ENCODE data around the gene CARMIL3.
"Not testable (repeated sequence)": the region's sequence is repeated elsewhere in the genome, so short reads cannot be mapped to it uniquely, and the experiment has no call there.

The CARMIL3 gene

GRCh38 chr14:24100197-24100981 is 48.6 kb downstream of the CARMIL3 start:
- intact Hi-C loops (cut with DNase I; ENCODE audit: low total_unique reads), result no loop called here
- no peaks in the 10 kb centered on the region for H3K9me3 ChIP-seq
- H3K4me1 ChIP-seq, result peaks cover 0 to 5% (median 4%) of the 10 kb centered on the region in 4 donors
- no peak for TF ChIP-seq CTCF (IDR thresholded peaks at IDR 0.05)
- H3K36me3 ChIP-seq, result peaks cover 0 to 49% (median 46%) of the 10 kb centered on the region in 3 donors
- no peaks in the 10 kb centered on the region for H3K27me3 ChIP-seq
- DNase-seq, result no peak
- H3K27ac ChIP-seq, result no peak overlapping the region
- H3K4me3 ChIP-seq, result no peak overlapping the region

GRCh38 chr14:24100982-24101494 is 49.2 kb downstream of the CARMIL3 start:
- Histone ChIP-seq H3K9me3 (no peaks in the 10 kb centered on the region), H3K27me3 (no peaks in the 10 kb centered on the region), H3K4me1 (no peaks in the 10 kb centered on the region), H3K4me3 (no peak overlapping the region), H3K27ac (no peak overlapping the region), H3K36me3 (peaks cover 0 to 49% (median 46%) of the 10 kb centered on the region in 3 donors)
- intact Hi-C loops (cut with DNase I; ENCODE audit: low total_unique reads), result no loop called here
- no peak for DNase-seq
- no peak for TF ChIP-seq CTCF (IDR thresholded peaks at IDR 0.05)

GRCh38 chr14:24102357-24103048 is 50.7 kb downstream of the CARMIL3 start:
- H3K4me1 ChIP-seq, result no peaks in the 10 kb centered on the region
- H3K4me3 ChIP-seq, result no peak overlapping the region
- no peak overlapping the region for H3K27ac ChIP-seq
- intact Hi-C loops (cut with DNase I; ENCODE audit: low total_unique reads), result no loop called here
- no peaks in the 10 kb centered on the region for H3K9me3 ChIP-seq
- H3K27me3 ChIP-seq, result no peaks in the 10 kb centered on the region
- H3K36me3 ChIP-seq, result peaks cover 0 to 49% (median 46%) of the 10 kb centered on the region in 3 donors
- no peak for DNase-seq
- TF ChIP-seq CTCF (IDR thresholded peaks at IDR 0.05), result no peak

GRCh38 chr14:24103451-24103850 is 51.6 kb downstream of the CARMIL3 start:
- Histone ChIP-seq H3K36me3 (peaks cover 0 to 44% (median 40%) of the 10 kb centered on the region in 3 donors), H3K9me3 (no peaks in the 10 kb centered on the region), H3K4me3 (no peak overlapping the region), H3K4me1 (no peaks in the 10 kb centered on the region), H3K27me3 (no peaks in the 10 kb centered on the region), H3K27ac (no peak overlapping the region)
- TF ChIP-seq CTCF (IDR thresholded peaks at IDR 0.05), result no peak
- no peak for DNase-seq
- intact Hi-C loops (cut with DNase I; ENCODE audit: low total_unique reads), result no loop called here

- not testable (repeated sequence) for H3K4me3 ChIP-seq, H3K27ac ChIP-seq, H3K9me3 ChIP-seq, H3K4me1 ChIP-seq, H3K27me3 ChIP-seq, DNase-seq
- peaks cover 0 to 21% (median 17%) of the 10 kb centered on the region in 3 donors for H3K36me3 ChIP-seq
- intact Hi-C loops (cut with DNase I; ENCODE audit: low total_unique reads), result loop anchor here (5.0 kb wide), 2 partner anchors 48 to 93 kb away; no protein-coding TSS in a partner anchor
These were observed 53.9 kb downstream of the CARMIL3 start for GRCh38 chr14:24105609-24106239.
